Measurements from ENCODE around the gene EHMT1. TPM values are rescaled to one million over a fixed set of nuclear protein-coding genes. Genes with fewer than 3 reads are reported as not detected.

EHMT1 gene
- total RNA-seq, 1 donor from 2014 or later: 82.7 TPM

GRCh38 chr9:137640862-137641261 is 22.1 kb downstream of the EHMT1 start:
- intact Hi-C loops (cut with DNase I): no loop called here
- H3K27me3 ChIP-seq: no peaks in the 10 kb centered on the region
- H3K9me3 ChIP-seq: no peaks in the 10 kb centered on the region
- ATAC-seq (no peak), DNase-seq (no peak)
- TF ChIP-seq, protein P1, sequence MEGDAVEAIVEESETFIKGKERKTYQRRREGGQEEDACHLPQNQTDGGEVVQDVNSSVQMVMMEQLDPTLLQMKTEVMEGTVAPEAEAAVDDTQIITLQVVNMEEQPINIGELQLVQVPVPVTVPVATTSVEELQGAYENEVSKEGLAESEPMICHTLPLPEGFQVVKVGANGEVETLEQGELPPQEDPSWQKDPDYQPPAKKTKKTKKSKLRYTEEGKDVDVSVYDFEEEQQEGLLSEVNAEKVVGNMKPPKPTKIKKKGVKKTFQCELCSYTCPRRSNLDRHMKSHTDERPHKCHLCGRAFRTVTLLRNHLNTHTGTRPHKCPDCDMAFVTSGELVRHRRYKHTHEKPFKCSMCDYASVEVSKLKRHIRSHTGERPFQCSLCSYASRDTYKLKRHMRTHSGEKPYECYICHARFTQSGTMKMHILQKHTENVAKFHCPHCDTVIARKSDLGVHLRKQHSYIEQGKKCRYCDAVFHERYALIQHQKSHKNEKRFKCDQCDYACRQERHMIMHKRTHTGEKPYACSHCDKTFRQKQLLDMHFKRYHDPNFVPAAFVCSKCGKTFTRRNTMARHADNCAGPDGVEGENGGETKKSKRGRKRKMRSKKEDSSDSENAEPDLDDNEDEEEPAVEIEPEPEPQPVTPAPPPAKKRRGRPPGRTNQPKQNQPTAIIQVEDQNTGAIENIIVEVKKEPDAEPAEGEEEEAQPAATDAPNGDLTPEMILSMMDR (IDR thresholded peaks at IDR 0.05): no peak
- no peak overlapping the region for H3K4me3 ChIP-seq
- no peak overlapping the region for H3K27ac ChIP-seq
- no peaks in the 10 kb centered on the region for H3K36me3 ChIP-seq
- H3K4me1 ChIP-seq: peaks cover 13% of the 10 kb centered on the region

DNA sequence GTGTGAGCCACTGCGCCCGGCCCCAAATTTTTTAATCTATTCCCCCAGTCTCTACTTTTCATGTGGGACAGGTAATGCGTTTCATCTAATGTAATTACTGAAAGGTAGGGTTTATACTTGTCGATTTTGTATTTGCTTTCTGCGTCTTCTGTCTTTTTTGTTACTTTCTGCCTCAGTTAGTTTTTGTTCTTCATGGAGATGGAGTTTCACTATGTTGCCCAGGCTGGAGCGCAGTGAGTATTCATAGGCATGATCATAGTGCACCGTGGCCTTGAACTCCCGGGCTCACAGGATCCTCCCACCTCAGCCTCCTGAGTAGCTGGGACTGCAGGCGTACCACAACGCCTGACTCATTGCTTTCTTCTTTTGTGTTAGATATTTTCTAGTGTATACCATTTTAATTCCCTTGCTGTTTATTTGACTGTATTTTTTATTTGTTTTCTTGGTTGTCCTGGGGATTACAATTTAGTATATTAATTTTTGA is 23.4 kb downstream of the EHMT1 start:
- no peaks in the 10 kb centered on the region for H3K36me3 ChIP-seq
- DNase-seq (peak; percentile 3), ATAC-seq (no peak)
- H3K4me3 ChIP-seq: no peak overlapping the region
- intact Hi-C loops (cut with DNase I): no loop called here
- H3K27me3 ChIP-seq: no peaks in the 10 kb centered on the region
- no peak overlapping the region for H3K27ac ChIP-seq
- TF ChIP-seq, protein P1 (IDR thresholded peaks at IDR 0.05): no peak
- no peaks in the 10 kb centered on the region for H3K9me3 ChIP-seq
- H3K4me1 ChIP-seq: peaks cover 13% of the 10 kb centered on the region

DNA sequence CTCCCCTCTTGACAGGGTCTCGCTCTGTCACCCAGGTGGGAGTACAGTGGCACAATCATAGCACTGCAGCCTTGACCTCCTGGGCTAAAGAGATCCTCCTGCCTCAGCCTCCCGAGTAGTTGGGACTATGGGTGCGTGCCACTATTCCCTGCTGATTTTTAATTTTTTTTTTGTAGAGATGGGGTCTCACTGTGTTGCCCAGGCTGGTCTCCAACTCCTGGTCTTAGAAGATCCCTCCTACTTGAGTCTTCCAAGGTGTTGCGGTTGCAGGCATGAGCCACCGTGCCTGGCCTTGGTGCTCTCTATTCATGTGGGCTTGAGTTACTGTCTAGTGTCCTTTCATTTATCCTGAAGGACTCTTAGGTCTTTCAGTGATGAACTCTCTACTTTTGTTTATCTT is 24.1 kb downstream of the EHMT1 start:
- DNase-seq: peak; percentile 6
- TF ChIP-seq, protein P1 (IDR thresholded peaks at IDR 0.05): no peak

GRCh38 chr9:137643921-137644320 is 25.1 kb downstream of the EHMT1 start:
- ATAC-seq (no peak), DNase-seq (peak; percentile 30)

More for the DNA sequence above, 24.1 kb downstream of the EHMT1 start:
- Histone ChIP-seq H3K4me3 (no peak overlapping the region), H3K27me3 (no peaks in the 10 kb centered on the region), H3K36me3 (no peaks in the 10 kb centered on the region), H3K27ac (no peak overlapping the region), H3K9me3 (no peaks in the 10 kb centered on the region), H3K4me1 (peaks cover 13% of the 10 kb centered on the region)
- intact Hi-C loops (cut with DNase I): no loop called here
- ATAC-seq: no peak

DNA sequence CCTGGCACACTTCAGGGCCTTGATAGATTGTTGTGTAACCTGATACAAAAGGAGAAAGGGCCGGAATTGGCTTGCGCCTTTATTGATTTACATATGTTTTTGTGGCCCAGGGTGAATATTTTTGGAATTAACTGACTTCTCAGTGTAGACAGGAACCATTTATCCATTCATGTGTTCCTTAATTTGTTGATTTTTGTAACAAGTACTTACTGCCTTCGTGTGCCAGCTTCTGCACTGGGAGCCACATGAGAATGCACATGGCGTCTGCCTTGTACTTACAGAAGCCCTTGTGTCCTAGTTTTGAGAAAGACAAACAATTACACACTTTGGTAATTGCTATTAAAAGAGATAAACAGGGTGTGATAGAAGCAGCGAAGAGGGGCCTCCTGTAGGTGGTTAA is 26.4 kb downstream of the EHMT1 start:
- Histone ChIP-seq H3K36me3 (no peaks in the 10 kb centered on the region), H3K9me3 (no peaks in the 10 kb centered on the region), H3K4me3 (no peak overlapping the region), H3K27ac (no peak overlapping the region), H3K4me1 (no peaks in the 10 kb centered on the region), H3K27me3 (no peaks in the 10 kb centered on the region)
- intact Hi-C loops (cut with DNase I): no loop called here
- ATAC-seq: no peak
- TF ChIP-seq, protein P1 (IDR thresholded peaks at IDR 0.05): no peak
- no peak for DNase-seq

More at GRCh38 chr9:137643921-137644320, 25.1 kb downstream of the EHMT1 start:
- Histone ChIP-seq H3K36me3 (no peaks in the 10 kb centered on the region), H3K27ac (no peak overlapping the region), H3K4me3 (no peak overlapping the region), H3K27me3 (no peaks in the 10 kb centered on the region), H3K4me1 (peaks cover 8% of the 10 kb centered on the region), H3K9me3 (no peaks in the 10 kb centered on the region)
- intact Hi-C loops (cut with DNase I): no loop called here
- TF ChIP-seq, protein P1 (IDR thresholded peaks at IDR 0.05): no peak

- intact Hi-C loops (cut with DNase I): no loop called here
- Histone ChIP-seq H3K4me1 (no peaks in the 10 kb centered on the region), H3K9me3 (no peaks in the 10 kb centered on the region), H3K27ac (no peak overlapping the region), H3K4me3 (no peak overlapping the region), H3K36me3 (peaks cover 4% of the 10 kb centered on the region), H3K27me3 (no peaks in the 10 kb centered on the region)
- TF ChIP-seq, protein P1 (IDR thresholded peaks at IDR 0.05): no peak
- ATAC-seq (peak; percentile 35), DNase-seq (peak; percentile 44)
These were observed 27.5 kb downstream of the EHMT1 start for GRCh38 chr9:137646341-137646740.

Data from upper lobe of right lung (tissue), 1 donor.